ENCODE results near the gene WNT2B.

WNT2B gene

GRCh38 chr1:112533029-112533428 lies 24.3 kb downstream of the WNT2B start:
- TF ChIP-seq, protein P1, sequence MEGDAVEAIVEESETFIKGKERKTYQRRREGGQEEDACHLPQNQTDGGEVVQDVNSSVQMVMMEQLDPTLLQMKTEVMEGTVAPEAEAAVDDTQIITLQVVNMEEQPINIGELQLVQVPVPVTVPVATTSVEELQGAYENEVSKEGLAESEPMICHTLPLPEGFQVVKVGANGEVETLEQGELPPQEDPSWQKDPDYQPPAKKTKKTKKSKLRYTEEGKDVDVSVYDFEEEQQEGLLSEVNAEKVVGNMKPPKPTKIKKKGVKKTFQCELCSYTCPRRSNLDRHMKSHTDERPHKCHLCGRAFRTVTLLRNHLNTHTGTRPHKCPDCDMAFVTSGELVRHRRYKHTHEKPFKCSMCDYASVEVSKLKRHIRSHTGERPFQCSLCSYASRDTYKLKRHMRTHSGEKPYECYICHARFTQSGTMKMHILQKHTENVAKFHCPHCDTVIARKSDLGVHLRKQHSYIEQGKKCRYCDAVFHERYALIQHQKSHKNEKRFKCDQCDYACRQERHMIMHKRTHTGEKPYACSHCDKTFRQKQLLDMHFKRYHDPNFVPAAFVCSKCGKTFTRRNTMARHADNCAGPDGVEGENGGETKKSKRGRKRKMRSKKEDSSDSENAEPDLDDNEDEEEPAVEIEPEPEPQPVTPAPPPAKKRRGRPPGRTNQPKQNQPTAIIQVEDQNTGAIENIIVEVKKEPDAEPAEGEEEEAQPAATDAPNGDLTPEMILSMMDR (IDR thresholded peaks at IDR 0.05; ENCODE audit: control insufficient read depth, extremely low read depth, insufficient read depth): no peak
- H3K4me3 ChIP-seq (ENCODE audit: low read depth, low read length): no peak overlapping the region
- no peak for DNase-seq (ENCODE audit: low read depth)

GRCh38 chr1:112536561-112536960 lies 27.8 kb downstream of the WNT2B start:
- no peak overlapping the region for H3K4me3 ChIP-seq (ENCODE audit: low read depth, low read length)
- TF ChIP-seq, protein P1 (IDR thresholded peaks at IDR 0.05; ENCODE audit: control insufficient read depth, extremely low read depth, insufficient read depth): no peak
- no peak for DNase-seq (ENCODE audit: low read depth)

- TF ChIP-seq, protein P1 (IDR thresholded peaks at IDR 0.05; ENCODE audit: control insufficient read depth, extremely low read depth, insufficient read depth): no peak
- no peak for DNase-seq (ENCODE audit: low read depth)
Measured at GRCh38 chr1:112537456-112537855, 28.7 kb downstream of the WNT2B start.

DNA sequence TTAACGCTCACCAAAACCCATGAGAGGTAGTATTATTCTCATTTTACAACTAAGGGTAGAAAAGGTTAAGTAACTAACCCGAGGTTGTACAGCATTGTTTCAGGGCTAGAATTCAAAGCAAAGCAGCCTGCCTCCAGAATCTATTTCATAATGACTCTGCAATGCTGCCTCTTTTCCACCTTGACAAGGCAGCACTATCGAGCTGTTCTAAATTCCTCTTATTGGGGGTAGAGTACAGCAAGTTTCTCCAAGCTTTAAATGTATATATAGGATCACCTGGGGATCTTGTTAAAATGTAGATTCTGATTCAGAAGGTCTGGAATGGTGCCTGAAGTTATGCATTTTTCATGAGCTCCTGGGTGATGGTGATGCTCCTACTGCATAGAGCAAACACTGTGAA lies 30.1 kb downstream of the WNT2B start:
- no peak overlapping the region for H3K4me3 ChIP-seq (ENCODE audit: low read depth, low read length)
- no peak for DNase-seq (ENCODE audit: low read depth)
- TF ChIP-seq, protein P1 (IDR thresholded peaks at IDR 0.05; ENCODE audit: control insufficient read depth, extremely low read depth, insufficient read depth): no peak

More at GRCh38 chr1:112537456-112537855, 28.7 kb downstream of the WNT2B start:
- no peak overlapping the region for H3K4me3 ChIP-seq (ENCODE audit: low read depth, low read length)

GRCh38 chr1:112540226-112540794 lies 31.5 kb downstream of the WNT2B start:
- TF ChIP-seq, protein P1 (IDR thresholded peaks at IDR 0.05; ENCODE audit: control insufficient read depth, extremely low read depth, insufficient read depth): no peak
- DNase-seq (ENCODE audit: low read depth): no peak
- H3K4me3 ChIP-seq (ENCODE audit: low read depth, low read length): no peak overlapping the region

DNA sequence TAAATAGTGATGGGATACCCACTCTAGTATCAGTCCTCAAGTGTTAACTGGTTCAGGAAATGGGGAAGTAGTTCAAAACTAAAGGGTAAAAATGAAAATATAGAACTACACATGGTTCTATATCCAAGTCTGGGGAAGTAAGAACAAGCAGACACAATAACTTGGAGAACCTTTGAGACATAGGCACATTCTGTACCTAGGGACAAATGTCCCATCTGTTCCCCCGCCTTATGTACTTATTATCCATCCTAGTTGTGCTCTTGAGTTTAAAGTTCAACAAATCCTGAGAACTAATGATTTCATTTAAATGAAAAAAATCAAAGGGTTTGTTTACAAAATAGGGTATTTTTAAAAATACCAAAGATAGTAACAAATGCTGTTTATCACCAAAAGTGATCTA lies 32.5 kb downstream of the WNT2B start:
- TF ChIP-seq, protein P1 (IDR thresholded peaks at IDR 0.05; ENCODE audit: control insufficient read depth, extremely low read depth, insufficient read depth): no peak
- H3K4me3 ChIP-seq (ENCODE audit: low read depth, low read length): no peak overlapping the region
- no peak for DNase-seq (ENCODE audit: low read depth)
